ENCODE data around the gene ABCB6. TPM values are rescaled to one million over a fixed set of nuclear protein-coding genes. Genes with fewer than 3 reads are reported as not detected.
A peak's percentile ranks its signal among the peaks of the same experiment; 100 is the strongest.

ABCB6 gene
- total RNA-seq, 2 donors from 2014 or later: 2.6 to 6.6 TPM

- Mint-ChIP-seq H3K27ac (peak overlapping the region; percentile 76), H3K4me1 (peaks cover 43% of the 10 kb centered on the region), H3K4me3 (peak overlapping the region; percentile 41), H3K27me3 (no peaks in the 10 kb centered on the region), H3K36me3 (ENCODE audit: low read depth) (peaks cover 2% of the 10 kb centered on the region)
- ATAC-seq: no peak
- no peaks in the 10 kb centered on the region for H3K9me3 ChIP-seq (ENCODE audit: control insufficient read depth, low read length, poor library complexity, severe bottlenecking)
- DNase-seq: no peak
Measured at GRCh38 chr2:219180961-219181360, 37.8 kb downstream of the ABCB6 start.

- Mint-ChIP-seq H3K4me3 (no peak overlapping the region), H3K27me3 (no peaks in the 10 kb centered on the region), H3K27ac (peak overlapping the region; percentile 99), H3K4me1 (peaks cover 45% of the 10 kb centered on the region), H3K36me3 (ENCODE audit: low read depth) (peaks cover 2% of the 10 kb centered on the region)
- ATAC-seq (no peak), DNase-seq (no peak)
- H3K9me3 ChIP-seq (ENCODE audit: control insufficient read depth, low read length, poor library complexity, severe bottlenecking): no peaks in the 10 kb centered on the region
Measured at GRCh38 chr2:219179601-219180465, 38.9 kb downstream of the ABCB6 start.

GRCh38 chr2:219178377-219179175, 40.2 kb downstream of the ABCB6 start:
- peaks cover 51% of the 10 kb centered on the region for H3K4me1 Mint-ChIP-seq

GRCh38 chr2:219177552-219178376, 41.0 kb downstream of the ABCB6 start, which contains the start of gene RETREG2:
Gene RETREG2, plus strand, starts transcription at chr2:219178275. Its CDS starts 78 bp downstream, at chr2:219178353.
- peaks cover 47% of the 10 kb centered on the region for H3K4me1 Mint-ChIP-seq
- DNase-seq (peak; percentile 68 to 84 (median 79)), ATAC-seq (peak; percentile 70)
- H3K27ac Mint-ChIP-seq: peak within 1 kb of the TSS; percentile 99
- peak within 1 kb of the TSS; percentile 94 for H3K4me3 Mint-ChIP-seq
- no peaks in the 10 kb centered on the region for H3K9me3 ChIP-seq (ENCODE audit: control insufficient read depth, low read length, poor library complexity, severe bottlenecking)
- no peaks in the 10 kb centered on the region for H3K27me3 Mint-ChIP-seq
- H3K36me3 Mint-ChIP-seq (ENCODE audit: low read depth): peaks cover 7% of the 10 kb centered on the region

More at GRCh38 chr2:219178377-219179175, 40.2 kb downstream of the ABCB6 start:
- no peaks in the 10 kb centered on the region for H3K9me3 ChIP-seq (ENCODE audit: control insufficient read depth, low read length, poor library complexity, severe bottlenecking)
- Mint-ChIP-seq H3K27me3 (no peaks in the 10 kb centered on the region), H3K27ac (peak overlapping the region; percentile 99), H3K4me3 (peak overlapping the region; percentile 94), H3K36me3 (ENCODE audit: low read depth) (peaks cover 7% of the 10 kb centered on the region)
- ATAC-seq: peak; percentile 3
- DNase-seq: peak; percentile 20 to 38 (median 38)

DNA sequence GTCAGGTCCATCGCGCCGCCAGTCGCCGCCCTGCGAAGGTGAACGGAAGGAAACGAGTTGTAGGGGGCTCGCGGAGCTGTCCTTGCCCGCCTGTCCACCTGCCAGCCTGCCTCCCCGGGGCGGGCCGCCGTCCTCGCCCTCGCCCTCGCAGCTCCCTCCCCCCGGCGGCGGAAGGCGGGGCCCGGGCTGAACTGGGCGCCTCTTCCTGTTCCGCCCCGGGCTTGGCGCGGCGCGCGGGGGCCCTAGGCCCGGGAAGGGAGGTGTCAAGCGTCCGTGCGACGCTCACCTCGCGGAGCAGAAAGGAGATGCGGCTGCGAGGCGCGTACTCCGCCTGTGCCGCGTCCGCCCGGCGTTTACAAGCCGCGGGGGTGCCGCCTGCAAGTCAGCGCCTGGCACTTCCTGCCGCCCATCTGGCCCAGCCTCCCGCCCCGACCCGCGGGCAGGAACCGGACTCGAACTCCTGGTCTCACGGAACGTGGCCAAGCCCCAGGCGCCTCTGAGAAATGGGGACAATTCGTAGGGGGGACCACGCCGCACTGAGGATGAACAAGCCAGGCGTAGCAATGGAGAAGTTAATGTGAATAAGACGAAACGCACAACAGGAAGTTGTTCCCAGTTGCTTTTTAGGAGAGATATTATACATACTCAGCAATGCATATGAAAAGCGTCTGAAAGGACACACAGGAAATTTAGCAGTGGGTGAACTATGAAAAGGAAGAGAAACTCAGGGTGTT, 41.8 kb downstream of the ABCB6 start, which contains the start of gene CNPPD1:
CNPPD1 (minus strand) TSS at position 108 of the 734 bp plus-strand sequence; CDS start at position 11, 97 bp downstream.
- peak; percentile 79 for ATAC-seq
- Mint-ChIP-seq H3K36me3 (ENCODE audit: low read depth) (peaks cover 7% of the 10 kb centered on the region), H3K4me3 (peak within 1 kb of the TSS; percentile 93), H3K27ac (peak within 1 kb of the TSS; percentile 99), H3K27me3 (no peaks in the 10 kb centered on the region), H3K4me1 (peaks cover 46% of the 10 kb centered on the region)
- peak; percentile 83 to 88 (median 85) for DNase-seq
- H3K9me3 ChIP-seq (ENCODE audit: control insufficient read depth, low read length, poor library complexity, severe bottlenecking): no peaks in the 10 kb centered on the region

GRCh38 chr2:219175928-219176817, 42.6 kb downstream of the ABCB6 start:
- H3K27me3 Mint-ChIP-seq: no peaks in the 10 kb centered on the region
- H3K4me3 Mint-ChIP-seq: peak overlapping the region; percentile 93
- H3K36me3 Mint-ChIP-seq (ENCODE audit: low read depth): peaks cover 7% of the 10 kb centered on the region
- H3K27ac Mint-ChIP-seq: peak overlapping the region; percentile 79
- H3K4me1 Mint-ChIP-seq: peaks cover 44% of the 10 kb centered on the region
- peak in 1 of 3 donors; percentile 36 for DNase-seq
- ATAC-seq: peak; percentile 14
- H3K9me3 ChIP-seq (ENCODE audit: control insufficient read depth, low read length, poor library complexity, severe bottlenecking): no peaks in the 10 kb centered on the region

DNA sequence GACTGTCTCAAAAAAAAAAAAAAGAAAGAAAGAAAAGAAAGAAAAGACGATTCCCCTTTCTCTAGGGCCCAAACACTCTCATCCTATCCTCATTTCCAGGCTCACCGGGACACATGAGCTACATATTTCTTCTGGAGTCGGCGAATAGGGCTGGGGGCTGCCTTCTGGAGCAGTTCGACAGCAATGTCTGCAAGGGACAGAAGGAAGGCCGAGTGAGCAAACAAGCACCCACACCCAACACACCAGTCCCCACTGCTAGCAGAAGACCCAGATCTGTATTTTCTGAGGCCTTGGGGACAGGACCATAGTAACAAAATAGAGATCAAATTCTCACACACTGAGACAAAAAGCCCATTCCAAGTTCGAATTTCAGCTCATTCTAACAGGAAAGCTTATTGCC, 43.3 kb downstream of the ABCB6 start:
- Mint-ChIP-seq H3K36me3 (ENCODE audit: low read depth) (peaks cover 7% of the 10 kb centered on the region), H3K27ac (peak overlapping the region; percentile 79), H3K27me3 (no peaks in the 10 kb centered on the region), H3K4me1 (peaks cover 40% of the 10 kb centered on the region), H3K4me3 (peak overlapping the region; percentile 93)
- DNase-seq (no peak), ATAC-seq (no peak)
- no peaks in the 10 kb centered on the region for H3K9me3 ChIP-seq (ENCODE audit: control insufficient read depth, low read length, poor library complexity, severe bottlenecking)

DNA sequence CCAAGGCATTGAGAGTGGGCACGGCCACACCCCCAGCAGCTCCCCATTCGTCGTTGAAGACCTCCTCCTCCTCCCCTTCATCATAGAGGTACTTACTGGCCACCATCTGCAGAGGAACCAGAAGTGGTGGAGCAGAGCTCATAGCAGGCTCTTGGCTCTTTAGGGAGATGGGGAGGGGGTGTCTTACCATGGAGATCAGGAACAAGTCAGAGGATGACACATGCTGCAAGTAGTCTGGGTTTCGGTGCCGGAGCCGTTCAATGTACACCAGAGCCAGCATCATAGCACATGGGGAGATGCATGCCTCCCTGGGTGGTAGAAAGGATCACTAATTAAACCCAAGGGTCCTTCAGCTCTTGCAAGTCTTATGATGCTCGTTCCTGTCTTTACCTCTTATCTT, 44.0 kb downstream of the ABCB6 start:
- Mint-ChIP-seq H3K4me3 (peak overlapping the region; percentile 93), H3K27me3 (no peaks in the 10 kb centered on the region)

DNA sequence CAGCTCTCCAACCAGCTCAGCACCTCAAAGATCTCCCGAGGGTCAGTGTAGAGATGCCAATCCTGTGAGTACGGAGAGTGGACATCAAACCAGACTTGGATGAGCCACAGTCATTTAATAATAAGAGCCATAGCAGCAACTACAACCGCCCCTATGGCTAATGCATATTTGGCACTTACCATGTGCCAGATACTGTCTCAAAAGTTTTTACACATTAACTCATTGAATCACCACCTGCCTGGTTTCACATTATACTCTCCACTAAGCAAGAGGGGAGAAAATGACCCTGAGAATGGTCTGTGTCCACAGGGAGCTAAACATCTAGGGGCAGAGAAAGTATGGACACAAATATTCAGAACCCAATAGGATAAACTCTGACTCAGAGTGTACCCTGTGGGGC, 44.6 kb downstream of the ABCB6 start:
- no peak for ATAC-seq
- H3K4me3 Mint-ChIP-seq: peak overlapping the region; percentile 73
- H3K27me3 Mint-ChIP-seq: no peaks in the 10 kb centered on the region
- H3K36me3 Mint-ChIP-seq (ENCODE audit: low read depth): peaks cover 7% of the 10 kb centered on the region
- DNase-seq: no peak
- peak overlapping the region; percentile 91 for H3K27ac Mint-ChIP-seq
- H3K9me3 ChIP-seq (ENCODE audit: control insufficient read depth, low read length, poor library complexity, severe bottlenecking): no peaks in the 10 kb centered on the region
- peaks cover 36% of the 10 kb centered on the region for H3K4me1 Mint-ChIP-seq

More for the DNA sequence above, 44.0 kb downstream of the ABCB6 start:
- H3K9me3 ChIP-seq (ENCODE audit: control insufficient read depth, low read length, poor library complexity, severe bottlenecking): no peaks in the 10 kb centered on the region
- peaks cover 40% of the 10 kb centered on the region for H3K4me1 Mint-ChIP-seq
- ATAC-seq (no peak), DNase-seq (no peak)
- H3K36me3 Mint-ChIP-seq (ENCODE audit: low read depth): peaks cover 7% of the 10 kb centered on the region
- peak overlapping the region; percentile 91 for H3K27ac Mint-ChIP-seq

DNA sequence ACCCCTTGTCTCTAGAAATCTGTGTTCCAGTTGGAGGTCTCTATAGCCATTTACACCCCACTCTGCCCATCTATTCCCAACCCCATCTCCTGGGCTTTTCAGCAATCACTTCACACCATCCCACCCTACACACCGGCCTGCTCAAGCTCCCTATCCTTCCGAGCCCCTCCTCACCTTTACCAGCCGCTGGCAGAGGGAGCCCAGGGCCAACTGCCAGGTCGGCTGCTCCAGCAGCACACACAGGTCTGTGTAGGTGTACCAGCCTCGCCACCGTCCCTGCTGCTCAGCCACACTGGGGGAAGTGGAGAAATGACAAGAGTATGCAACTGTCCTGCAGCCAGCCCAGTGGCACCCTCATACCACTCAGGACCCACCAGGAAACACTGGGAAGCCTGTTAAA, 45.6 kb downstream of the ABCB6 start:
- Mint-ChIP-seq H3K4me3 (no peak overlapping the region), H3K36me3 (ENCODE audit: low read depth) (peaks cover 7% of the 10 kb centered on the region), H3K27ac (peak overlapping the region; percentile 45), H3K4me1 (peaks cover 31% of the 10 kb centered on the region), H3K27me3 (no peaks in the 10 kb centered on the region)
- ATAC-seq (no peak), DNase-seq (no peak)
- no peaks in the 10 kb centered on the region for H3K9me3 ChIP-seq (ENCODE audit: control insufficient read depth, low read length, poor library complexity, severe bottlenecking)

All from T-helper 17 cell (primary cell).